ENCODE data around the gene RPP25. TPM values are rescaled to one million over a fixed set of nuclear protein-coding genes. Genes with fewer than 3 reads are reported as not detected.
"Not testable (repeated sequence)": the region's sequence is repeated elsewhere in the genome, so short reads cannot be mapped to it uniquely, and the experiment has no call there.

RPP25 gene
- total and polyA plus RNA-seq, 7 donors = 3.7 to 24.0 (median 4.8) TPM

- TF ChIP-seq EP300 (IDR thresholded peaks at IDR 0.05) (no peak), CTCF (IDR thresholded peaks at IDR 0.05) (no peak), POLR2A (IDR thresholded peaks at IDR 0.05) (no peak), POLR2AphosphoS5 (IDR thresholded peaks at IDR 0.05) (no peak)
- no peak for DNase-seq
- Histone ChIP-seq H3K27ac (no peak overlapping the region), H3K4me1 (no peaks in the 10 kb centered on the region), H3K27me3 (no peaks in the 10 kb centered on the region), H3K36me3 (peaks cover 22 to 99% (median 48%) of the 10 kb centered on the region in 4 donors), H3K9me3 (no peaks in the 10 kb centered on the region), H3K4me3 (no peak overlapping the region)
- 85 to 96% methylated on average over 3 of the region's 3 CpGs for WGBS, 2 donors
- intact Hi-C loops (cut with DNase I) = no loop called here
These were observed 32.0 kb downstream of the RPP25 start for GRCh38 chr15:74924525-74924924.

GRCh38 chr15:74920456-74920855 is 36.1 kb downstream of the RPP25 start:
- intact Hi-C loops (cut with DNase I) = no loop called here
- TF ChIP-seq CTCF (IDR thresholded peaks at IDR 0.05) (no peak), POLR2A (IDR thresholded peaks at IDR 0.05) (no peak), POLR2AphosphoS5 (IDR thresholded peaks at IDR 0.05) (no peak), EP300 (IDR thresholded peaks at IDR 0.05) (no peak)
- Histone ChIP-seq H3K4me1 (no peaks in the 10 kb centered on the region), H3K4me3 (no peak overlapping the region), H3K27me3 (no peaks in the 10 kb centered on the region), H3K36me3 (peaks cover 42 to 100% (median 59%) of the 10 kb centered on the region in 4 donors), H3K9me3 (no peaks in the 10 kb centered on the region), H3K27ac (no peak overlapping the region)
- 87 to 90% methylated on average over 8 of the region's 8 CpGs for WGBS, 2 donors
- no peak for DNase-seq

- Histone ChIP-seq H3K4me3 (no peak overlapping the region), H3K9me3 (no peaks in the 10 kb centered on the region), H3K27me3 (no peaks in the 10 kb centered on the region), H3K4me1 (no peaks in the 10 kb centered on the region), H3K36me3 (peaks cover 39 to 97% (median 52%) of the 10 kb centered on the region in 4 donors), H3K27ac (no peak overlapping the region)
- 88 to 92% methylated on average over 6 of the region's 6 CpGs for WGBS, 2 donors
- intact Hi-C loops (cut with DNase I) = no loop called here
- no peak for TF ChIP-seq POLR2A (IDR thresholded peaks at IDR 0.05)
- no peak for TF ChIP-seq POLR2AphosphoS5 (IDR thresholded peaks at IDR 0.05)
- TF ChIP-seq EP300 (IDR thresholded peaks at IDR 0.05) = no peak
- TF ChIP-seq CTCF (IDR thresholded peaks at IDR 0.05) = no peak
- DNase-seq = no peak
These were observed 38.9 kb downstream of the RPP25 start for GRCh38 chr15:74917676-74918075.

GRCh38 chr15:74913799-74914198 is 42.8 kb downstream of the RPP25 start:
- H3K27ac ChIP-seq; H3K9me3 ChIP-seq; intact Hi-C loops (cut with DNase I); H3K4me1 ChIP-seq; H3K27me3 ChIP-seq; H3K4me3 ChIP-seq: not testable (repeated sequence)
- peak; percentile 25 for DNase-seq
- WGBS, 2 donors = 92 to 95% methylated on average over 8 of the region's 8 CpGs
- H3K36me3 ChIP-seq = peaks cover 18 to 75% (median 26%) of the 10 kb centered on the region in 4 donors

GRCh38 chr15:74913041-74913440 is 43.5 kb downstream of the RPP25 start:
- Histone ChIP-seq H3K4me1 (no peaks in the 10 kb centered on the region), H3K27me3 (no peaks in the 10 kb centered on the region), H3K4me3 (no peak overlapping the region), H3K27ac (no peak overlapping the region), H3K36me3 (peaks cover 13 to 67% (median 20%) of the 10 kb centered on the region in 4 donors), H3K9me3 (no peaks in the 10 kb centered on the region)
- intact Hi-C loops (cut with DNase I) = no loop called here
- WGBS, 2 donors = 86 to 89% methylated on average over 9 of the region's 9 CpGs
- DNase-seq = no peak
- TF ChIP-seq EP300 (IDR thresholded peaks at IDR 0.05) = no peak
- no peak for TF ChIP-seq CTCF (IDR thresholded peaks at IDR 0.05)
- TF ChIP-seq POLR2AphosphoS5 (IDR thresholded peaks at IDR 0.05) = no peak
- TF ChIP-seq POLR2A (IDR thresholded peaks at IDR 0.05) = no peak
